Liver (tissue), 3 donors: ENCODE data around the gene PACSIN3.

Source experiments
- CTCF ChIP-seq: fragments of 150-350 bp; IDR thresholded peaks from 2 replicates; pipeline ENCODE4 v1.5.1; 2017; ENCODE audit warnings: improper control_type of control experiment, low read depth, low read length; ENCODE audit not compliant: missing input control
- FOXA1 ChIP-seq: IDR thresholded peaks from 2 replicates; pipeline ENCODE4 v1.6.1; 2016; ENCODE audit warnings: antibody characterized with exemption
- GABPA ChIP-seq, 2 donors: IDR thresholded peaks in 1 of 2; conservative IDR thresholded peaks in 1 of 2; 2 replicates each; pipeline ENCODE4 v1.6.1; 2016; ENCODE audit warnings: antibody characterized with exemption in 2 of 2, mild to moderate bottlenecking in 1 of 2, moderate library complexity in 1 of 2
- MAX ChIP-seq: IDR thresholded peaks from 2 replicates; pipeline ENCODE4 v1.6.1; 2016; ENCODE audit warnings: antibody characterized with exemption
- NR2F2 ChIP-seq: IDR thresholded peaks from 2 replicates; pipeline ENCODE4 v1.6.1; 2016; ENCODE audit warnings: antibody characterized with exemption
- TAF1 ChIP-seq: conservative IDR thresholded peaks from 2 replicates; pipeline ENCODE4 v1.6.1; 2016; ENCODE audit warnings: antibody characterized with exemption, mild to moderate bottlenecking
- TF ChIP-seq, protein P1 (sequence below): IDR thresholded peaks from 2 replicates; pipeline ENCODE4 v1.6.1; 2016; ENCODE audit warnings: antibody characterized with exemption
- donor health status: healthy.
- donor health status: healthy.

- TF ChIP-seq NR2F2, result no peak
- TF ChIP-seq CTCF, result no peak
- no peak for TF ChIP-seq MAX
- TF ChIP-seq FOXA1, result no peak
- no peak for TF ChIP-seq TAF1
- TF ChIP-seq GABPA (IDR thresholded peaks at IDR 0.05 in 1 of 2, conservative IDR thresholded peaks at IDR 0.05 in 1 of 2), result no peak
- TF ChIP-seq, protein P1, sequence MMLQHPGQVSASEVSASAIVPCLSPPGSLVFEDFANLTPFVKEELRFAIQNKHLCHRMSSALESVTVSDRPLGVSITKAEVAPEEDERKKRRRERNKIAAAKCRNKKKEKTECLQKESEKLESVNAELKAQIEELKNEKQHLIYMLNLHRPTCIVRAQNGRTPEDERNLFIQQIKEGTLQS, result no peak
These were observed 41.7 kb downstream of the PACSIN3 start for GRCh38 chr11:47144541-47144940.
